A549 treated with Hydrocortisone at 1 μM for 4 hours (cell line): ENCODE results near the gene VSTM4. TPM values are rescaled to one million over a fixed set of nuclear protein-coding genes. Genes with fewer than 3 reads are reported as not detected.

ENCODE experiments used
- total RNA-seq: library from RNA; stranded (reverse); fragments of 200-300 nt; extraction: Qiagen RNA extraction; gene quantifications from 5 replicates; pipeline ENCODE4 v1.2.3, GENCODE V29; 2022

The VSTM4 gene, protein sequence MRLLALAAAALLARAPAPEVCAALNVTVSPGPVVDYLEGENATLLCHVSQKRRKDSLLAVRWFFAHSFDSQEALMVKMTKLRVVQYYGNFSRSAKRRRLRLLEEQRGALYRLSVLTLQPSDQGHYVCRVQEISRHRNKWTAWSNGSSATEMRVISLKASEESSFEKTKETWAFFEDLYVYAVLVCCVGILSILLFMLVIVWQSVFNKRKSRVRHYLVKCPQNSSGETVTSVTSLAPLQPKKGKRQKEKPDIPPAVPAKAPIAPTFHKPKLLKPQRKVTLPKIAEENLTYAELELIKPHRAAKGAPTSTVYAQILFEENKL
- 0.24 to 0.44 TPM (median 0.28 TPM) in 5 replicates for total RNA-seq

DNA sequence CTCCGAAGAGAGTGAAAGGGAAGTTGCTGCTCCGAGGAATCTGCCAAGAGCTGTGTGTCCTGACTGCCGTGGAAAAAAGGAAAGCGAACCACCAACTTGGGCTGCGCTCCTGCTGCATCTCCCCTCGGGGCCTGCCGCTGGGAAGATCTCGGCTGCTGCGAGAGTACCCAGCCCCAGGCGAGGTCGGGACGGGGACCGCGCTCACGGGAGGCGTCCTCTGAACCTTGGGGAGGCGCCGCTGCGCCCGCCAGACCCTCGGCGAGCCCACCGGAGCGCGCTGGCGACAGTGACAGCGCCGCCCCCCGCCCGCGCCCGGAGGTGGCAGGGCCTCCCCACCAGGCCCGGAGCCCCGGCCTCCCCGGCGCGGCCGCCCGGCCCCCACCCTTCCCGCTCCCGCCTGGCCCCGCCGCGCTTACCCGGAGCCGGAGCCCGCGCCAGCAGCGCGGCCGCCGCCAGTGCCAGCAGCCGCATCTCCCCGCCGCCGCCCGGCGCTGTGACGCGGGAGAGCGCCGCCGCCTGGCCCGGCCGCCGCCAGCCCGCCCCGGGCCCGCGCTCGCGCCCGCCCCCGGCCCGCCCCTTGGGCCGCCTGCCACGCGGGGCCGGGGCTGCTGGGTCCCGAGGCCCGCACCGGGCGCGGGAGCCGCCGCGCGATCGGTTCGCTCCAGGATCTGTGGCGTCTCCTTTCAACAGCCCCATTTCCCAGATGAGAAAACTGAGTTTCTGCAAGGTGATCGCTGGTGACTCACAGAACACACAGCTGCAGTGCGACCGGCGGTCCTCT lies at the start of gene VSTM4:
VSTM4 (minus strand) TSS at position 508 of the 781 bp plus-strand sequence; CDS start at position 471, 37 bp downstream.

DNA sequence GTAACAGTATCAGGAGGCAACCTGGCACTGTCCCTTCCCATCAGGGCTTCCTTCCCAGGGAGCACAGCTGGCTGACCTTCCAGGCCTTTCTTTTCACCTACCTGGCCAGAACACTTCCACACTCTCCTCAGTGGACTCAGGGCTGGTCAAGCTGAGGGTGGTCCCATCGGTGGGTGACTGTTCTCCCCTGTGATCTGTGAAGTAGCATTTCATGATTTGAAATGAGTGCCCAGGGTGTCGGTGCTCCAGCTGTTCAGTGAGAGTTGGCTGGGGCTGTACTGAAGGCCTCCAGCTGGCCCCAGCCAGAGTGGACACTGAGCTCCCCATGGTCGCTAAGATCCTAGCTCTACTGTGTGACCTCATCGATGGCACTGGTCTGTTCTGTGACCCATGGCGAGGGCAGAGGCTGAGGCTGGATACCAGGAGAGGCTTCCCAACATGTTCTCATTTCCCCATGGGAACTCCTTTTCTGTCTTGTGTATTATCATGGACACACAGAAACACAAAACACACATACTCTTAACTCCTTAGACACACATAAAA lies 18.5 kb upstream of the VSTM4 start, which contains the start of gene FAM170B:
FAM170B (minus strand) TSS at position 316 of the 543 bp plus-strand sequence; CDS start at position 213, 103 bp downstream.

Other genes with a start within 250 kb of the VSTM4 start
- gene LRRC18, start 175.7 kb downstream of the VSTM4 start, total RNA-seq = not detected in 5 replicates
- not detected in 5 replicates for gene FAM170B, start 18.5 kb upstream of the VSTM4 start, total RNA-seq
- gene TMEM273, start 72.9 kb upstream of the VSTM4 start, total RNA-seq = not detected in 5 replicates
- gene C10orf71, start 183.6 kb upstream of the VSTM4 start, total RNA-seq = not detected in 5 replicates